DOHH2 (cell line): ENCODE data around the gene SDR42E1.

ENCODE experiments used
- H3F3A ChIP-seq: fragments of 200-600 bp; sonication (generic), shearing (Covaris generic); 2 replicates; pipeline ENCODE4 v1.6.0; 2016; ENCODE audit warnings: antibody characterized with exemption, mild to moderate bottlenecking; ENCODE audit not compliant: control insufficient read depth, insufficient read depth
- H3K27ac ChIP-seq: fragments of 200-600 bp; sonication (generic); 2 replicates; pipeline ENCODE4 v1.5.1; 2014; ENCODE audit warnings: low read depth, mild to moderate bottlenecking, low read length, moderate library complexity
- H3K27me3 ChIP-seq: fragments of 200-600 bp; sonication (generic); 2 replicates; pipeline ENCODE4 v1.6.1; 2014; ENCODE audit warnings: mild to moderate bottlenecking, low read length, mixed read lengths; ENCODE audit not compliant: control insufficient read depth
- H3K36me3 ChIP-seq: fragments of 200-600 bp; sonication (generic); 2 replicates; pipeline ENCODE4 v1.6.1; 2014; ENCODE audit warnings: mild to moderate bottlenecking, low read length, moderate library complexity, mixed read lengths; ENCODE audit not compliant: control insufficient read depth
- H3K4me1 ChIP-seq: fragments of 200-600 bp; sonication (generic); 2 replicates; pipeline ENCODE4 v1.6.1; 2014; ENCODE audit warnings: mild to moderate bottlenecking, low read length, mixed read lengths; ENCODE audit not compliant: control insufficient read depth
- H3K4me2 ChIP-seq: fragments of 200-600 bp; sonication (generic); 2 replicates; pipeline ENCODE4 v1.6.0; 2014; ENCODE audit warnings: mild to moderate bottlenecking, low read length, moderate library complexity
- H3K4me3 ChIP-seq: fragments of 200-600 bp; sonication (generic); 2 replicates; pipeline ENCODE4 v1.5.1; 2014; ENCODE audit warnings: mild to moderate bottlenecking, low read length, mixed read lengths
- H3K79me2 ChIP-seq: fragments of 200-600 bp; sonication (generic); 2 replicates; pipeline ENCODE4 v1.6.1; 2014; ENCODE audit warnings: mild to moderate bottlenecking, low read length, mixed read lengths; ENCODE audit not compliant: control insufficient read depth
- H3K9me2 ChIP-seq: fragments of 200-600 bp; sonication (generic); replicated peaks from 2 replicates; pipeline ENCODE4 v1.6.1; 2014; ENCODE audit warnings: mild to moderate bottlenecking, low read length, mixed read lengths; ENCODE audit not compliant: control insufficient read depth
- H3K9me3 ChIP-seq: fragments of 200-600 bp; sonication (generic); 2 replicates; pipeline ENCODE4 v1.6.1; 2014; ENCODE audit warnings: antibody characterized with exemption, low read length, mixed read lengths; ENCODE audit not compliant: control insufficient read depth, insufficient read depth
- H4K20me1 ChIP-seq: fragments of 200-600 bp; sonication (generic); 2 replicates; pipeline ENCODE4 v1.6.0; 2014; ENCODE audit warnings: low read depth, mild to moderate bottlenecking, antibody characterized with exemption, low read length, moderate library complexity; ENCODE audit not compliant: control insufficient read depth, insufficient read depth
- EZH2phosphoT487 ChIP-seq: fragments of 200-600 bp; sonication (generic); IDR thresholded peaks from 2 replicates; pipeline ENCODE4 v1.6.1; 2017; ENCODE audit warnings: borderline replicate concordance, mild to moderate bottlenecking, antibody characterized with exemption, low read length, moderate library complexity, mixed read lengths
- TF ChIP-seq, protein P1 (sequence below): fragments of 200-600 bp; sonication (generic); IDR thresholded peaks from one replicate; pipeline ENCODE4 v1.5.1; 2014; ENCODE audit warnings: antibody characterized with exemption, mild to moderate bottlenecking, low read depth, low read length; ENCODE audit not compliant: poor library complexity, severe bottlenecking

The SDR42E1 gene

DNA sequence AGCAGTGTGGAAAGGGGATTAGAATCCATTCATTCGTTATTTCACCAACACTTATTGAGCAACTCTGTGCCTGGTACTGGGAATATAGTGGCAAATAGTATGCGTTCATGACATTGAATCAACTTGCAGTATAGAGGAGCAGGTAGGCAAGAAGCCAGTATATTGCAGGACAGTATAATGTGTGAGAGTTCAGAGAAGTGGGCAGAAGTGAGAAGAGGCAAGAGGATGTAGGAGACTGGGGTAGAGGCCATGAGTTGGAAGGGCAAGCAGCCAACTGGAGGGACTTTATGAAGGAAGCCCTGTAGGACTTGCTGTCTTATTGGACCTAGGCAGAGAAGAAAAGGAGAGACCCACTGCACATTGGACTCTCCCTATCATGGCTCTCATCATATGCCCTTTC, 36.1 kb upstream of the SDR42E1 start:
- Histone ChIP-seq H4K20me1 (no peaks in the 10 kb centered on the region), H3F3A (no peaks in the 10 kb centered on the region), H3K36me3 (no peaks in the 10 kb centered on the region), H3K79me2 (no peaks in the 10 kb centered on the region), H3K27me3 (peaks cover 3% of the 10 kb centered on the region; the same call in 1 of the 2 replicates), H3K4me3 (no peak overlapping the region), H3K9me2 (no peaks in the 10 kb centered on the region), H3K4me2 (no peak overlapping the region), H3K4me1 (no peaks in the 10 kb centered on the region), H3K27ac (no peak overlapping the region), H3K9me3 (no peaks in the 10 kb centered on the region)
- TF ChIP-seq EZH2phosphoT487, result no peak
- TF ChIP-seq, protein P1, sequence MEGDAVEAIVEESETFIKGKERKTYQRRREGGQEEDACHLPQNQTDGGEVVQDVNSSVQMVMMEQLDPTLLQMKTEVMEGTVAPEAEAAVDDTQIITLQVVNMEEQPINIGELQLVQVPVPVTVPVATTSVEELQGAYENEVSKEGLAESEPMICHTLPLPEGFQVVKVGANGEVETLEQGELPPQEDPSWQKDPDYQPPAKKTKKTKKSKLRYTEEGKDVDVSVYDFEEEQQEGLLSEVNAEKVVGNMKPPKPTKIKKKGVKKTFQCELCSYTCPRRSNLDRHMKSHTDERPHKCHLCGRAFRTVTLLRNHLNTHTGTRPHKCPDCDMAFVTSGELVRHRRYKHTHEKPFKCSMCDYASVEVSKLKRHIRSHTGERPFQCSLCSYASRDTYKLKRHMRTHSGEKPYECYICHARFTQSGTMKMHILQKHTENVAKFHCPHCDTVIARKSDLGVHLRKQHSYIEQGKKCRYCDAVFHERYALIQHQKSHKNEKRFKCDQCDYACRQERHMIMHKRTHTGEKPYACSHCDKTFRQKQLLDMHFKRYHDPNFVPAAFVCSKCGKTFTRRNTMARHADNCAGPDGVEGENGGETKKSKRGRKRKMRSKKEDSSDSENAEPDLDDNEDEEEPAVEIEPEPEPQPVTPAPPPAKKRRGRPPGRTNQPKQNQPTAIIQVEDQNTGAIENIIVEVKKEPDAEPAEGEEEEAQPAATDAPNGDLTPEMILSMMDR, result no peak

GRCh38 chr16:82046941-82047340, 35.7 kb upstream of the SDR42E1 start:
- H3K9me2 ChIP-seq, result no peaks in the 10 kb centered on the region

GRCh38 chr16:82046541-82046940, 35.3 kb upstream of the SDR42E1 start:
- no peak for TF ChIP-seq EZH2phosphoT487
- TF ChIP-seq, protein P1, result no peak
- Histone ChIP-seq H3K4me1 (no peaks in the 10 kb centered on the region), H3K4me3 (no peak overlapping the region), H3K27ac (no peak overlapping the region), H3K79me2 (no peaks in the 10 kb centered on the region), H4K20me1 (no peaks in the 10 kb centered on the region), H3K9me3 (no peaks in the 10 kb centered on the region), H3K9me2 (no peaks in the 10 kb centered on the region), H3F3A (no peaks in the 10 kb centered on the region), H3K27me3 (peaks cover 3% of the 10 kb centered on the region; the same call in 1 of the 2 replicates), H3K36me3 (no peaks in the 10 kb centered on the region), H3K4me2 (no peak overlapping the region)

More at GRCh38 chr16:82046941-82047340, 35.7 kb upstream of the SDR42E1 start:
- TF ChIP-seq EZH2phosphoT487, result no peak
- TF ChIP-seq, protein P1, result no peak
- H4K20me1 ChIP-seq, result no peaks in the 10 kb centered on the region
- H3K36me3 ChIP-seq, result no peaks in the 10 kb centered on the region
- no peaks in the 10 kb centered on the region for H3F3A ChIP-seq
- no peaks in the 10 kb centered on the region for H3K9me3 ChIP-seq
- H3K27me3 ChIP-seq, result peaks cover 3% of the 10 kb centered on the region; the same call in 1 of the 2 replicates
- no peak overlapping the region for H3K27ac ChIP-seq
- H3K4me2 ChIP-seq, result no peak overlapping the region
- H3K4me3 ChIP-seq, result no peak overlapping the region
- no peaks in the 10 kb centered on the region for H3K79me2 ChIP-seq
- no peaks in the 10 kb centered on the region for H3K4me1 ChIP-seq

- no peak for TF ChIP-seq EZH2phosphoT487
- TF ChIP-seq, protein P1, result no peak
- H3F3A ChIP-seq, result no peaks in the 10 kb centered on the region
- H3K4me1 ChIP-seq, result no peaks in the 10 kb centered on the region
- no peaks in the 10 kb centered on the region for H3K79me2 ChIP-seq
- no peaks in the 10 kb centered on the region for H3K9me3 ChIP-seq
- no peak overlapping the region for H3K4me3 ChIP-seq
- no peaks in the 10 kb centered on the region for H3K36me3 ChIP-seq
- H3K27me3 ChIP-seq, result peaks cover 2% of the 10 kb centered on the region; the same call in 1 of the 2 replicates
- no peaks in the 10 kb centered on the region for H3K9me2 ChIP-seq
- H4K20me1 ChIP-seq, result no peaks in the 10 kb centered on the region
- H3K4me2 ChIP-seq, result no peak overlapping the region
- no peak overlapping the region for H3K27ac ChIP-seq
Measured at GRCh38 chr16:82045465-82045864, 34.2 kb upstream of the SDR42E1 start.
